GDM1 (cell line): ENCODE data around the gene KY.

Source experiments
- DNase-seq: peaks from one replicate; lab custom pipeline; 2025; lab: John Stamatoyannopoulos, UW

Gene KY

DNA sequence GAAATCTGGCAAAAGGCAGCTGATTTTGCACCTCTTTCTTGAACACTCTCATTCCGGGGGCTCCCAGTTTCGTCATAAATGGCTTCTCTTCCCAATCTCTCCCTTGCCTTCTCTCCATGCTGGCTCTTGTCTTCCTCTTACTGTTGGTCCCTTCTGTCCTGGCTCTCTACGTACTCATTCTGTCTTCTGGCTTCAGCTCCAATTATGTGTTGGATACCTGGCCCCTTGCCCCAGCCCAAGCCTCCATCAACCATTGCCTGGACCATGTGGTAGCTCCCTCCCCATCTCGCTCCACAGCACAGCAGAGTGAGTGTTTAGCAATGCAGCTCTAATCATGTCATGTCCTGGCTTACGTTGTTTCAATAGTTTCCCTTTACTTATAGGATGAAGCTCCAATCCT lies 21.7 kb upstream of the KY start:
- DNase-seq, result no peak

DNA sequence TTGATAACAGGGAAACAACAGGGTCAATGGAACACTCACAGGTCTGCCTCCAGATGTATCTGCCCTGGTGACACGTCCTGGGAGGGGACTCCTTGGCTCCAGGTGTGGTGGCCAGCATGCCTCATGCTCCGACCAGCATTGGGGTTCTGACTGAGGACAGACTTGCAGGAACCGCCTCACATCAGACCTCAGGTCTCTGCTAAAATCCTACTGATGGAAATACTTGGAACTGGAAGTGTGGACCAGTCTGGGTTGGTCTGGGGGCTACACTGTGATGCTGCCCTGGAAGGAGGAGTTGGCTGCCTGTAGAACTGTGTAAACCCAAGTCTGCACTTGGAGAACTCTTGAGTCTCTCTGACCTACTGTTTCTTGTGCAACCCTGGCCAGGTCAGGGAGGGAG lies 17.1 kb upstream of the KY start:
- no peak for DNase-seq

DNA sequence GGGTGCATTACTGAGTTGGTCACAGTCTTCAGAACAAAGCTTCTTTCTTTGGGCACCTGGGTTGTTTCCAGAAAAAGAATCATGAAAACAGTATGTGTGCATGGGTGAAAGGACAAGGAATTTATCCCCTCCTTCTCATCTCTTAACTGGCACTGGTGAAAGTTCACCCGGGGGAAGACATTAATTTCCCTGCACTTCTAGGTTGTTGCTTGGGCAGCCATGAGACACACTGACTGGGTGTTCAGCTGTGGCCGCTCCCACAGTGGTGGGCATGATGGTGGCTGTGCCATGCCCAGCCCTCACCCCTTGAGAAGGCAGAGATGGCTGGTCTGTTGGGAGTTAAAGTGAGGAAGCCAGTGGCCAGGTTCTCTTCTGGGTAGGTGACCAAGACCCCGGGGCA lies 16.6 kb upstream of the KY start:
- DNase-seq, result no peak

DNA sequence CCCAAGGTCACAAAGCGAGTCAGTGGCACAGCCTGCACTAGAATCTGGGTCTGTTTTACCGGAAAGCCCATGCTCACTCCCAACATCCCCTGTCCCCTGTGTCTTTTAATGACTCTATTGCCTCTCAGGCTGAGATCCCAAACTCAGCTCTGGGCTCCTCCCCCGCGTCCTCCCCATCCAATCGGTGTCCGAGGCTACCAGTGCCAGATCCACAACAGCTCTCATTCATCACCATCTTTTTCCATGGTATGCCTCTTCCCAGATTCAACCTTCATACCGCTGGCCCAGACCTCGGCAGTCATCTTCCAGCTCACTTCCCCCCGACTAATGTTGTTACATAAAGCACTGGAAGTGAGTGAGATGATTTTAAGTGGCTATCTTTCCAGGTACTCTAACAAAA lies 16.1 kb upstream of the KY start:
- DNase-seq, result no peak

DNA sequence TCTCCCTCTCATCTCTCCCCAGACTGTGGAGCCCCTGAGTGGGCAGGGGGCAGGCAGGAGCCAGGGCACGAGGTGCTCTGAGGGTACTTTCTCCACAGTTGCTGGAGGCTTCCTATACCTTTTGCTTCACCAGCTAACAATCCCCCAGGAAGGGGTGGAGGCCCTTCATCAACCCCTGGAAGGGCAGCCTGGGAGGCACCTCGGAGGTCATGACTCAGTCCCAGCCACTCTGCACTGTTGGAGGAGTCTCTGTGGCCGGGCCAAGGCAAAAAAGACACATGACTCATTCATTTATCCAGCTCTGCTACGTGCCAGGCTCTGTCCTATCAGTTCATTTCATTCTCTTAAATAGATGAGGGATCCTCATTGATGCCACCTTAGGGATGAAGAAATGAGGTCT lies 15.6 kb upstream of the KY start:
- no peak for DNase-seq

DNA sequence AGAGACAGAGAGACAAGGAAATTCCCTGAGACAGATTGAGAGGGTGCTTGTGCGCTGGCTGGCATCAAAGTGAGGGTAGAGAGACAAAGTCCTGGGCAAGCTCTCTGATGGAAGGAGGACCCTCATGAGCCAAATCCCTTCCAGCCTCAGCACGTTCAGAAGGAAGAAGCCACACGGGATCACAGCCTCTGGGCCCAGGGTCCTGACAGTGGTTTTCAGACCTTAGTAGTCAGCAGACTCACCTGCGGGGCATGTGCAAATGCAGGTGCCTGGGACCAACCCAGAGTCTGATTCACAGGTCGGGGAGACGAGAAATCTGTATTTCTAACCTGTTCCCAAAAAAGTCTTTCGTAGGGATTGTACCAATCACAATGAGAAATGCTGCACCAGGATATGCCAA lies 15.2 kb upstream of the KY start:
- no peak for DNase-seq

DNA sequence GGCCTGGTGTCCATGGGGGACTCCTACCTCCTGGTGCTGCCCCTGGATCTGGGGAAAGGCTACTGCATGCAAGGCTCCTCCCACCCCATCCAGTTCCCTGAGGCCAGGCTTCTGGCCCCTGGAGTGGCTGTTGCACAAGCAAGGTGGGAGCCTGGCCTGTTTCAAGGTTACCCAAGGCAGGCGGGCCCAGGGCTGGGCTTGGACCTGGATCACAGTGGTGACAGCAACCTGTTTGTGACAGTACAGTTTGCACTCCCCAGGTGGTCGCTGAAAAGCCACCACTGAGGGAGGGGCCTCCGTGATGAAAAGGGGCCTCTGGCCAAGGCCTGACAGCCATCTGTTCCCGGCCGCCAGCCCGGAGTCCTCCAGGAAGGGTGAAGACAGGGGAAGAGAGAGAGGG lies 14.4 kb upstream of the KY start:
- no peak for DNase-seq

DNA sequence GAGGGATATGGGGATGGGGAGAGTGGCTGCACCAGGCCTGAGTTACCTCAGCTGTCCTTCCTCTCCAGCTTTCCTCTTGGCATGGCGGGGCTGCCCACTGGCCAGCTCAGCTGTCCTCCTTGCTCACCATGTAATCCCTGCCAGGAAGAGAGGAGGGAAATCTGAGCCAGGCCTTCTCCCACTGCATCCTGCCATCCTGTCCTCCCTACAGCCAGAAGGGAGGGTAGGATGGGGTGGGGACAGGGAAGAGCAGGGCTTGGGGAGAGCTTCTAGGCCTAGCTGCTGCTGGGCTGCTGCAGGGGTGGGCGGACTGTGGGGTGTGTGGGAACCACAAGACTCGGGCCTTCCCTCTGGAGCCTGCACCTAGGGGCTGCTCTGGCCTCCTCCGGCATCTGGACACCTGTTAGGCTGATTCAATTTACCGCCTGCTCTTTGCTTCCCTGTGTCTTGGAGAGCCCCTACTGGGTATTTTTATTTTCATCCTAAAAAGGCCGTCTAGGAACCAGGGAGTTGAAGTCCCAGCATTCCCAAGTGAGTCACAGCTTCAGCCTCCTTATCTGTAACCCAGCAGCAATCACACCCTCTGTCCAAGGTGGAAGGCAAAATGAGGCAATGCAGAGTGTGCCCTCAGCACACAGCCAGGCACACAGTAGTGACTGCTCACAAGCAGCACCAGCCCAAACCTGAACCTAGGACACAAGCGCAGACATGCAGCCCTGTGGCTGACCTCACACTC lies 13.1 kb upstream of the KY start:
- no peak for DNase-seq

DNA sequence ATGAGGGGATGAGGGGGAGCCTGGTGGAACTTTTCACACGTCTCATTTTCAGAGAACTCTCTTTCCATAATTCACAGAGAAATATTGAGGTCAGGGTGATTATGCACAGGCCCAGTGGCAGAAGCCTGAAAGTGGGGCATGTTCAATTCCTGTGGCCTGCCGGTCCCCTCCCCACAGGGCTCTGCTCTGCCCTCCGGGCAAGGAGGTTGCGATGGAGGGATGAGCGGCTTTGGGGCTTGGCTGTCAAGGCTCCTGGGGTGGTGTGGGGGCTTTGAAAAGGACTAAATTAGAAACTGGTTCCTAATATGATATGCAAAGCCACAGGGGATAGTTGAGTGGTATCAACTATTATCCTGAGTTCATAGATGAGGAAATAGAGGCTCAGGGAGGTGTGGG lies 9.2 kb upstream of the KY start:
- no peak for DNase-seq

DNA sequence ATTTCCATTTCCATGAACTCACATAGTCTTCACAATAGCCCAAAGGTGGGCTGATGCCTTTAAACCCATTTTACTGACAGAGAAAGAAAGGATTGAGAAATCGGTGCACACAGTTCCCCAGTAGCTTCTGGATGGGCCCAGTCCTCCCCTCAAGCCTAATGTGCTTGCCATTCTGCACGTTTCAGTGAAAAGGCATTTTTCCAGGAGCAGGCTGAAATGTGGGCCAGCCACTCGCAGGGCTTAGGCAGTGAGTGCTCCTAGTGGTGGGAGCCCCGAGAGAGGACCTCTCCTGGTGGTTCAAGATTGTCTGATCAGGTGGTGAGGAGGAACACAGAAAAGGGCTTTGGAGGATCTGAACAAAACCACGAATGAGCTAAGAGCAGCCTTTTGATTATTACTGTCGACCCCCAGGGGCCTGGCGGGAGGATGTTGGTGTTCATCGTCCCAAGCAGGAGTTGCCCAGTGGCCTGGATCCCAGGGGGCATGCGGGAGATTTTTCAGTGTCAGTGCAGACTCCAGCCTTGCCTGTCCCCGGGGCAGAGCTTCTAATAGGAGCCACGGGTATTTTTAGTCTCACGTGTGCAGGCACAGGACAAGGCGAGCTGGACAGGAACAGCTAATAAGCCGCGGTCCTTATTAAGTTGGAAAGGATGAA lies 8.7 kb upstream of the KY start:
- DNase-seq, result no peak

DNA sequence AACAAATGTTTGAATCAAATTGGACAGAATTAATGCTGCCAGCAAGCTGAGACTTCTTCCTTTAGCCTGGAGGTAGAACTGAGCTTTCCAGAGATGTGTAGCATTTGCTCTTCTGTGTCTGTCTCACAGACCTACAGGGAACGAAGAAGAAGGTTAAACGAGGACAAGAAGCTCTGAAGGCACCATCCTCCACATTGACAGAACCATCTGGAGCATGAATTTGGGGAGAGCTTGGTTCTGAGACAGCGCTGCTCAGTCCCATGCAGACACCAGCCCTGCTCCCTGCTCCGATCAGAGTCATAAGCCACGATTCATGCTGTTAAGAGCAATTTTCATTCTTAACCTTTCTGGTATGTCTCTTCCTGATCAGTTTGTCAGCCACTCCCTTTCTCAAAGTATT lies 7.7 kb upstream of the KY start:
- DNase-seq, result no peak

DNA sequence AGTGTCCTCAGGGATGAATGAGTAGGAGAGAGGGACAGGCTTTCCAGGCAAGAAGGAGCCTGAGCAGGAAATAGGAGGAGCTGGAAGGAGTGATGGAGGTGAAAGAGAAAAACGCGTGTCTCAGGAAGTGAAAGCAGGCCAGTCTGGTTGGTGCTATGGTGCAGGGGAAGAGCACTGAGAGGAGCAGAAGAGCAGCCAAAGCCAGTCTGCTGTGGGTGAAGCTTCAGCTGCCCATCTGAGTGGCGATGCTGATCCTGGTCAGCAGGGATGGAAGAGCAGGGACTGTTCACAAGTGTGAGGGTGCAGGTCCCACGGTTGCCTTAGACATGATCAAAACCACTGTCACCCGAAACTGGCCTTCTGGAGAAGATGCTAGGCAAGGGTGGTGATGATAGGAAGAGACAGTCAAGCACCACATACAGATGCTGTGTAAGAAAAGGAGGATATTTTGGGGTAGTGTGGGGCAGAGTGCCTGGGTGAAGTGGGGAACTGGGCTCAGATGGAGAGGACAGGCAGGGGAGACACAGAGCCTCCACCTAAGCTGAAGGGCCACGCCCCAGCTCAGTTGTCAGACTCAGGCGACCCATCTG lies 5.5 kb upstream of the KY start:
- no peak for DNase-seq

DNA sequence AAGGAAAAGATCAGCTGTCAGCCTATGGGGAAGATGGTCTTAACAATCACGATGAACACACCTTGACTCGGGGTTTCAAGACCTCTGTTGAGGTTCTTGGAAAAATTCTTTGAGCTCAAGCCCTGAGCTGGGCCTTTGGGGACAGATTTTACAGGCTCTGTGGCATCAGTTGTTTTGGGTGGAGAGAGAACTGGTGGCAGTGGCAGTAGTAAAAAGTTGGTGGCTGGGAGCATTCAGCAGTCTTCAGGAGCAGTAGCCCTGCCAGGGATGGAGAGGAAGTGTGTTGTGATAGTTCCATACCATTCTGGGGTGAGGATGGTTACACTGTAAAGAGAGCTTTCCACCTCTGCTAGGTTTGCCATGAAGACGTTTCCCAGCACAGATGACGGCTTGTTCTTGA lies 4.9 kb upstream of the KY start:
- DNase-seq, result no peak

DNA sequence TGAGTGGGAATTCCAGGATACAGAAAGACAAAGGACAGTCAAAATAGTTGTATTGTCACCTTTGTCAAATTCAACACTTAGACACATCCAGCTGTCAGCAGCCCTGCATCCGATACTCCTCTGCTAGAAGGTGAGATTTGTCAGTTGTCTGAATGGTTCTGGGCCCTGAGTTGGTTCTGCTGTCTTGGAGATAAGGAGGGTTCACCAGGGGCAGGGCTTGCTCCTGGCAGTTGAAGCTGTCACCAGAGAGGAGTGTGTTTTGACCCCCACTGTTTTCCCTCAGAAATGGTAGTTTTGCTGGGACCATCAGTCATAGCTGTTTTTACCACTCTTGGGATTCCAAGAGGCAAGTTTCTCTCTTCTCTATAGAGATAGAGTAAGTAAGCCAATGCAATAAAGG lies 3.2 kb upstream of the KY start:
- no peak for DNase-seq

DNA sequence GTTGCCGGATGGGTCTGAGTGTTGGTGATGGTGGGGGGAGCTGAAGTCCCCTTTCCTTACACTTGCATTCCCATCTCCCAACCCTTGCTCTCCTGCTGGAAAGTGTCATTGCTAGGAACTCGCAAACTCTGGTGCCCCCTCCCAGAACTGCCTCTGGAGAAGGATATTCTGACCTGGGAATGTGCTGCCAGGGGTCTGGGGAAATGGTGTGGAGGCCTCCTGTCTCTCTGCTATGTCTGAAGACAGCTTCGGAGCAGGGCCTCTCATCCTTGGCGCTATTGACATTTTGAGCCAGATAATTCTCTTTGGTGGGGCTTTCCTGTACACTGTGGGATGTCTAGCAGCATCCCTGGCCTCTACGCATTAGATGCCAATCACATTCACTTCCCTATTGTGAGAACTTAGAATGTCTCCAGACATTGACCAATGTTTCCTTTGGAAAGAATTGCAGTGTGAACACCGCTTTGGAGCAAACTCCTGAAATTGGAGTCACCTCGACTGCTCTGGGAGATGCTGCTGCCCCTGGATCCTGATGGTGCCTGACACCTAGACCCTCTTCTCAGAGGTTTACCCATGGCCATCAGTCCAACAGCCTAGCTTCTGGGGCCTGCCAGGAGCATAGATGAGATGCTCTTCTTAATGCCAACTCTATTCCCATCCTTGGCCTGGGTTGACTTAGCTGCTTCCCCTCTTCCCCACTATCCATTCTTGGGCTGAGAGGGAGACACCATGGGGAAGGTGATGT lies 2.2 kb upstream of the KY start:
- no peak for DNase-seq

DNA sequence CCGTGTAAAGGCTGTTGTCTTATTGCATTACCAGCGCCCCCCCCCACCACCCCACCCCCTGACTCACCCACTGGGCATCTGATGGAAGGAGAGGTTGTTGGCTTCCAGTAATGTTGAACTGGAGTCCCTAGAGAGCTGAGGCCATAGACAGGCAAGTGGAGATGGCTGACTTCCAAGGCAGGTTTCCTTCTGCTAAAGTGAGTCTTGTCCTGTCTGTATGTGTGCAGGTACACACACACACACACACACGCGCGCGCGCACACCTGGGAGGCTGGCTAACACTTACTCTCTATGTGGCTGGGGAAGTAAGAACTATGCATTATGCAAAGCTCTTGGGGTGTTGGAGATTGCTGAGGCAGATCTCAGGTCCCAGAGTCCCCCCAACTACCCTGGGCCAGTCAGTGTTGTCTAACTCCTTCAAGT lies 1.6 kb upstream of the KY start:
- DNase-seq, result no peak

DNA sequence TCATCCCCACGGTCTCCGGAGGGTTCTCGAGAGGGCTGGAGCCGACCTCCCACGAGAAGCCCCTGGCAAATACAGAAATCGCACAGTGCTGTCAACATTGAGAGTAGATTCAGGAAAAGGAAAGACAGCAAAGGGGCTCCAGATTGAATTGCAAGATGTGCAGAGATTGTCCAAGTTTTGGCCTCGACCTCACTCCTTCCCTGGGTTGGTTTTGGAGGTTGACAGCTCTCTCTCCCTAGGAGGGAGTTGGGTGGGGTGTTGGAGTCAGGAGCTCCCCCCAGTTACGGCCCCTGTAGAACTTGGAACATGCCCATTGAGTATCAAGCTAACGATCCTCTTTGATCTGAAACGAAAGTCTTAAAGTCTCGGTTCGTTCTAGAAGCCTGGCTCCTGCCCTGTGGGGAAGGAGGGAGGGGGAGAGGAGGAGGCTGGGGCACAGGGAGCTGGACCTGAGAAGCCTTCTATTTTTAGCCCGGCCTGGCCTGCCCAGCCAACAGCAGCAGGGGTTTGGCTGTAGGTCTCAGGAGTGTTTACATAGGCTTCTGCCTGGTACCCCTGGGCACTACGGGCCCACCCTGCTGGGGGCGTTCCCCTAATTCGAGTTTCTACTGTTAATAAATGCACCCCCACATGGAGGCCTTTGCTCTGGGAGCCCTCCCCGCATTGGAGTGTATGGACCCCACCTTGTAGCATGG lies 672 bp upstream of the KY start:
- DNase-seq, result no peak

DNA sequence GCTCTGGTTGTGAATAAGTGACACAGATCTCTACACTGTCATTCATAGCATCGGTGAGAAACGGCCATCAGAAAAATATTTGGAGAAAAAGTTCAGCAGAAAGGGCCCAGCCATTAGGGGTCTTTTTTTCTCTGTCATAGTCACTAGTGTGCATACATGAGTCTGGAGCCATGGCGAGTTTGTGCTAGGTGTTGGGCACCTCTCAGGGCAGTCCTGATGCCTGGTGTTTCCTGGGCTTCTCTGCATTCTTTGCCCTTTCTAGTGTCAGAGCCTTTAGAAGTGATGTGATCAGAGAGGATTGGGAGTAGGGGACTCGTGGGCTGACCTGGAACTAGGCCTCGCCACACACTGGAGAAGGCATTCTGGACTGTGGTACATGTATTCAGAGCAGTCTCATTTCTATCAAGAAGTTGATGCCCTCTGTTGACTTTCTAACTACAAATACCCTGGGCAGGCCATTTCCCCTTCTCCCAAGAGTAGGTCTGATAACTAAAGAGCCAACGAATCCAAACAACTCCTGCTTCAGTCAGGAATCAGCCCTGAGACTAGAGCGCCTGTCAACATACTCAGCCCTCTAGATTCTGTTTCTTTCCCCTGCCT lies 1.6 kb downstream of the KY start:
- no peak for DNase-seq

DNA sequence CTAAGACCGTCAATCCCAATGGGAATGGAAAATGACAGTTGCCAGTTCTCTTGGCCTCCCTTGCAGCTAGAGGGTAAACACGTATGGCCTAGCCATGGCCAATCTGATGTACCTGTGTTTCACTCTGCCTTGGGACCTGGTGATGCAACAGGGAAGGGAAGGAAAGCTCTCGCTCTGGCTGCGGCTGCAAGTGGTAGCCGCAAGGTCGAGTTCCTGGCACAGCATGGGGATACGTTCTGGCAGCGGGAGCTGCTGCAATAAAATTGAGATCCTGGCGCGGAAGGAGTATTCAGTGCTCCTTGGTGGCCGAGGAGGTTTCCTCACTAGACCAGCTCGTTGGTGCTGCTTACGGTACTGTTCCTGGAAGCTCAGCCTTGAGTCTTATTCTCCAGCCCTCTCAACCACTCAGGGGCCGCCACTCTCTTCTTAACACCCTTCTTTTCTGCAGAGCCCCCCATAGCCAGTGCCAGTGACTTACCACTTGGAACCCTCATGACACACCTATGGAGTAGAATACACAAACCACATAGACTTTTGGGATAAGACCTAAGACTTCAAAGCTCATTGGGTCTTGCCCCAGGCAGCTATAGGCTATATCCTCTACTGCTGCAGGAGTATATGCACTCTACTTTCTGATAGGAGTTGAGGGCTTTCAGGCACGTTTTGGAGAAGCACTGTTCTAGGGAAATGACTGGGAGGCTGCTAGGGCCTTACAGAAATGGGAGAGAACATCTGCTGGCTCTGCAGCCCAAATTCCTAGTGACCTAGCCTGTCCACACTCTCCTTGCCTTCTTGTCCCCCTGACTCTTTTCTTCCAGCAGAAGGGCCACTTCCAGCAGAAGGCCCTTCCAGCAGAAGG lies 2.7 kb downstream of the KY start:
- DNase-seq, result no peak

DNA sequence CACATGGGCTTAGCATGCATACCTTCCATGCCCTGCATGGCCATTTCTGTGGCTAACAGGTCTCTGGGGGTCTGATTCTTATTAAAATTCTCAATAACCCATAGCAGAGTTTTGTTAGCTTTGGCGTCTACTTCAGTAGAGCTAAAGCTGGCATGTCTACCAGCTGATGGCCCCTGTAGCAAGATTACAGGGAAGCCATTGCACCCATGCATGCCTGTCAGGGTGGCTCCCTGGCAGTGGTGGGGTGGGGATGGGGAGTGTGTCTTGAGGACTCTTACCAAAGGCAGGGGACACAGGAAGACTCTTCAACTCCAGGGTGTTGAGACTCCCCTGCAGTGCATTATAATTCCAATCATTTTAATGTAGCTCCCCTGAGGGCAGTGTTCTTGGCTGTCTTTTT lies 4.7 kb downstream of the KY start:
- DNase-seq, result no peak

DNA sequence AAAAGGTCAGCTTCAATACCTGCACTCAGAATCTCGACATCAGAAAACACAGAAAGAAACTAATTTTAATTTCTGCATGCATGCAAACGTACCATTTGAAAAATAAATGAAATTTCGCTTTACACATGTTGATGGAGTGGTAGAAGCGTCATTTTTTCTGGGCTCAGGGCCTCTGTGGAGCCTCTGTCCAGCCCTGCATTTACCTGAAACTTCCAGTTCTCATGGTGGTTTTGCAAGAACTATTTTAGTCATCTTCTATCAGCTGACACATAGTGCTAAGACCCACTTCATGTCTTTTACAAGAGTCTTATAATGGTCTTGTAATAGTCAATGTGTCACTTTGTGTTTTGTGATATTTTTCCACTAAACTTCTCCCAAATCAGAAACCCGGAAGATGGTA lies 5.3 kb downstream of the KY start:
- DNase-seq, result no peak
